Adrenal gland (tissue), 12 donors: ENCODE data around the gene LMTK2. TPM values are rescaled to one million over a fixed set of nuclear protein-coding genes. Genes with fewer than 3 reads are reported as not detected.

Experiments used
- DNase-seq, 7 donors: peaks; one replicate each; pipeline ENCODE4 v3.0.0-alpha.2; 2019 to 2020
- H3K27ac ChIP-seq, 5 donors: fragments of 200-600 bp; sonication (generic) in 4 of 5; 1 replicate in 3 of 5; 2 replicates in 2 of 5; pipeline versions ENCODE4 v1.5.1 to v1.8.0; 2016 to 2020; ENCODE audit warnings: mild to moderate bottlenecking in 1 of 5
- H3K27me3 ChIP-seq: fragments of 200-600 bp; 2 replicates; pipeline ENCODE4 v1.8.0; 2021
- H3K36me3 ChIP-seq, 2 donors: fragments of 200-600 bp; replicated peaks in 1 of 2; 1 replicate in 1 of 2; 2 replicates in 1 of 2; pipeline versions ENCODE4 v1.5.1 to v1.8.0; 2018 to 2022
- H3K4me1 ChIP-seq, 2 donors: fragments of 200-600 bp; replicated peaks in 1 of 2; 1 replicate in 1 of 2; 2 replicates in 1 of 2; pipeline versions ENCODE4 v1.5.1 to v1.8.0; 2018 to 2021
- H3K4me3 ChIP-seq, 4 donors: fragments of 200-600 bp; sonication (generic) in 3 of 4; one replicate each; pipeline ENCODE4 v1.5.1; 2016 to 2018
- H3K9me3 ChIP-seq, 3 donors: fragments of 200-600 bp; sonication (generic) in 1 of 3; replicated peaks in 1 of 3; 1 replicate in 2 of 3; 2 replicates in 1 of 3; pipeline versions ENCODE4 v1.5.1 to v1.8.0; 2016 to 2021
- CTCF ChIP-seq, 6 experiments: fragments of 450-650 bp in 4 of 6; fragments of 200-600 bp in 2 of 6; sonication (generic) in 1 of 6; IDR thresholded peaks; 1 replicate in 5 of 6; 2 replicates in 1 of 6; pipeline versions ENCODE4 v1.5.1 to v1.8.0; 2016 to 2021; ENCODE audit warnings: antibody characterized with exemption in 6 of 6, mild to moderate bottlenecking in 2 of 6, moderate library complexity in 1 of 6
- POLR2A ChIP-seq, 2 donors: fragments of 450-650 bp; IDR thresholded peaks; one replicate each; pipeline ENCODE4 v1.6.1; 2017; ENCODE audit warnings: antibody characterized with exemption in 2 of 2, mild to moderate bottlenecking in 2 of 2, moderate library complexity in 1 of 2
- WGBS, 4 donors: extraction: QIAGEN DNeasy Blood & Tissue Kit in 2 of 4; methylation state at CpG; one replicate each; pipeline versions ENCODE4 v1.1.5 to v1.1.7; 2013 to 2017; 5-methylcytosine and 5-hydroxymethylcytosine counted together
- intact Hi-C, 2 donors: fragments of 100-400 bp; cut with DNase I; formaldehyde crosslinking; loops; one replicate each; pipeline versions ENCODE4 v1.14.1 to v1.15.0; 2022 to 2023
- polyA plus RNA-seq, 3 donors: library from polyadenylated mRNA; stranded (reverse); fragments of 200-250 nt in 2 of 3; fragments of 350-450 nt in 1 of 3; fragmentation: Illumina TruSeq in 1 of 3; extraction: RNeasy Lipid Tissue Mini Kit (QIAGEN cat#74804) in 1 of 3; gene quantifications; one replicate each; pipeline ENCODE4 v1.2.3, GENCODE V29; 2013 to 2014
- total RNA-seq, 9 donors: library from RNA; depleted of rRNA in 4 of 9; stranded (reverse); fragments of >200 nt in 4 of 9; fragments of 120-200 nt in 1 of 9; fragmentation: NEBNext Ultra II Directional in 1 of 9; extraction: Animal tissue kit (Norgen Biotek cat#: 25700) in 1 of 9; gene quantifications; one replicate each; pipeline versions ENCODE4 v1.1.0 to v1.2.4, GENCODE V29; 2013 to 2023
- donor health status: healthy with polysubstance abuse.
- donor health status: Bipolar disorder and iron deficiency.
- donor health status: DM: yes; HTN: yes; CAD: no.
- donor health status: DM: no; HTN: no; CAD: no.
- donor health status: DM: no; HTN: no; CAD: no.
- donor health status: DM: yes; HTN: yes; CAD: no.

The LMTK2 gene
- total and polyA plus RNA-seq, 12 donors = 3.4 to 36.2 (median 22.4) TPM

DNA sequence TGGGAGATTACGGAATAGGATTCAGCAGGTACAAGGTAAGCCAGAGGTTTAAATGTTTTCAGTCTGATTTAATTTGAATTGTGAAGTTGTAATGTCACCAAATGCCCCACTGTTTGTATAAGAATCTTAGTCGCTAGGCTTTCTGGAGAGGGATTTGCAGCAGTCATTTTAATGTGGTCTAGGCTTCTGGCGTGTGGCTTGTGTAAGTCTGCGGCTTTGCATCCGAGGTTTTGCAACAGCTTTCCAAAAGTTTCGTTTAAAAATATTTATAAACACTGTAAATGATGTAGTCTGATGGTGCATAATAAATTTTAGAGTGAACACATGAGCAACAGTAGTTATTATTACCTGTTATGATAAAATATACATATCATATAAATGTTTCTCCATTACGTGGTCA lies 78.4 kb downstream of the LMTK2 start:
- intact Hi-C loops = no loop called here
- DNase-seq = no peak
- H3K9me3 ChIP-seq = no peaks in the 10 kb centered on the region
- H3K4me3 ChIP-seq = no peak overlapping the region
- peaks cover 0 to 7% of the 10 kb centered on the region in 2 donors for H3K4me1 ChIP-seq
- WGBS, 4 donors = 91 to 94% (median 93%) methylated on average over 7 of the region's 7 CpGs
- H3K36me3 ChIP-seq = no peaks in the 10 kb centered on the region
- no peak overlapping the region for H3K27ac ChIP-seq
- TF ChIP-seq CTCF (IDR thresholded peaks at IDR 0.05) (no peak), POLR2A (IDR thresholded peaks at IDR 0.05) (no peak)
- H3K27me3 ChIP-seq = no peaks in the 10 kb centered on the region

DNA sequence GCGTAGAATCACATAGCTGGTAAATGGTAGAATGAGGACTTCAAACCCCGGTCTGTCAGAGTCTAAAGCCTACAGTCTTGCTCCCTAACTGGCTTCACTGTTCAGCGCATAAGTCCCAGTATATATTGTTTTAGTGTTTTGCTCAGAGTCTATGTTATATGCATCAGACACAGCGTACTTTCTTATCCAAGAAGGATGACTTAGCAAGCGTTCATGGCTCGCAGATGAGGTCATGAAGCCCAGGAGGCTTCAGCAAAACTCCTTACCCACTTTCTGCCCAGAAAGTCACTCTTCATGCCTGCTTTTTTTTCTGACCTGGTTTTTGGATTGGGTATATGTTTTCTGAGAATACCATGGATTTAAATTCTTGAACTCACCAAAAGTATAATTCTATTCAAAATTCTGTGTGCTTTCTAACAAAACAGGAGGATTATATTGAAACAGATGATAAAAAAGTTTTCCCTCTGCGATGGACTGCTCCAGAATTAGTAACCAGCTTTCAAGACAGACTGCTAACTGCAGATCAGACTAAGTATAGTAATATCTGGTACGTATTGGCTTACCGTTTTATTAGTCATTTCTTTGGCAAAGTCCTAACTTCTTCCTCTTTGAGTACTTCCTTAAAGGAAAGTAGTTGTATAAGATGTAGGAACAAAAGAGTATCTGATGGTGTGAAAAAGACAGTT lies 79.9 kb downstream of the LMTK2 start:
- Histone ChIP-seq H3K4me3 (no peak overlapping the region), H3K36me3 (peaks cover 0 to 8% of the 10 kb centered on the region in 2 donors), H3K9me3 (no peaks in the 10 kb centered on the region), H3K4me1 (peaks cover 0 to 7% of the 10 kb centered on the region in 2 donors), H3K27me3 (no peaks in the 10 kb centered on the region), H3K27ac (no peak overlapping the region)
- DNase-seq = no peak
- 67 to 78% (median 71%) methylated on average over 9 of the region's 9 CpGs for WGBS, 4 donors
- intact Hi-C loops = no loop called here
- TF ChIP-seq POLR2A (IDR thresholded peaks at IDR 0.05) = no peak
- no peak for TF ChIP-seq CTCF (IDR thresholded peaks at IDR 0.05)

GRCh38 chr7:98187138-98187502 lies 80.5 kb downstream of the LMTK2 start:
- intact Hi-C loops = no loop called here
- H3K9me3 ChIP-seq = no peaks in the 10 kb centered on the region
- no peak overlapping the region for H3K27ac ChIP-seq
- TF ChIP-seq CTCF (IDR thresholded peaks at IDR 0.05) (no peak), POLR2A (IDR thresholded peaks at IDR 0.05) (no peak)
- peaks cover 0 to 14% of the 10 kb centered on the region in 2 donors for H3K36me3 ChIP-seq
- no peak for DNase-seq
- H3K4me3 ChIP-seq = no peak overlapping the region
- peaks cover 0 to 7% of the 10 kb centered on the region in 2 donors for H3K4me1 ChIP-seq
- WGBS, 4 donors = 57 to 80% (median 71%) methylated on average over 1 of the region's 1 CpG
- H3K27me3 ChIP-seq = no peaks in the 10 kb centered on the region

- Histone ChIP-seq H3K4me1 (peaks cover 0 to 7% of the 10 kb centered on the region in 2 donors), H3K9me3 (no peaks in the 10 kb centered on the region), H3K27me3 (no peaks in the 10 kb centered on the region), H3K4me3 (no peak overlapping the region), H3K36me3 (peaks cover 0 to 36% of the 10 kb centered on the region in 2 donors), H3K27ac (no peak overlapping the region)
- TF ChIP-seq POLR2A (IDR thresholded peaks at IDR 0.05) = no peak
- no peak for TF ChIP-seq CTCF (IDR thresholded peaks at IDR 0.05)
- intact Hi-C loops = no loop called here
- 84 to 95% (median 94%) methylated on average over 11 of the region's 11 CpGs for WGBS, 4 donors
- DNase-seq = no peak
Measured at GRCh38 chr7:98189559-98189958, 82.9 kb downstream of the LMTK2 start.
